MCF 10A (cell line): Measurements from ENCODE around the gene CA12. TPM values are rescaled to one million over a fixed set of nuclear protein-coding genes. Genes with fewer than 3 reads are reported as not detected.

Source experiments
- BruUV-seq: library from RNA; stranded (reverse); fragments of 400-500 nt; replicated peaks from 2 replicates; lab custom pipeline; 2021; lab: Mats Ljungman, UMichigan
- CTCF ChIA-PET: fragments of 300-600 bp; sonication (Branson Sonifier 250); formaldehyde crosslinking; extraction: SDS; loops from one replicate; lab custom pipeline; 2021; ENCODE audit warnings: antibody characterized with exemption, inconsistent platforms; lab: Yijun Ruan, JAX
- POLR2A ChIA-PET: fragments of 300-600, 350-650 bp; sonication (Branson Sonifier 250); formaldehyde crosslinking; extraction: SDS; loops from one replicate; lab custom pipeline; 2020; ENCODE audit warnings: antibody characterized with exemption, inconsistent platforms; lab: Yijun Ruan, JAX
- DNase-seq: peaks from one replicate; pipeline ENCODE4 v3.0.0-alpha.2; 2018; ENCODE audit not compliant: unreplicated experiment
- H3K27ac Mint-ChIP-seq: one replicate; pipeline ENCODE4 v1.8.0; 2022; ENCODE audit warnings: mild to moderate bottlenecking, low read depth, mixed read lengths; ENCODE audit not compliant: unreplicated experiment
- H3K27me3 Mint-ChIP-seq: one replicate; pipeline ENCODE4 v1.8.0; 2022; ENCODE audit warnings: mixed read lengths; ENCODE audit not compliant: insufficient read depth, unreplicated experiment
- H3K36me3 Mint-ChIP-seq: one replicate; pipeline ENCODE4 v1.8.0; 2022; ENCODE audit warnings: mild to moderate bottlenecking, moderate library complexity, mixed read lengths; ENCODE audit not compliant: insufficient read depth, unreplicated experiment
- H3K4me1 Mint-ChIP-seq: one replicate; pipeline ENCODE4 v1.8.0; 2022; ENCODE audit warnings: mixed read lengths; ENCODE audit not compliant: insufficient read depth, unreplicated experiment
- H3K4me3 Mint-ChIP-seq: one replicate; pipeline ENCODE4 v1.8.0; 2022; ENCODE audit warnings: mild to moderate bottlenecking, moderate library complexity, mixed read lengths; ENCODE audit not compliant: unreplicated experiment
- H3K9me3 Mint-ChIP-seq: one replicate; pipeline ENCODE4 v1.8.0; 2022; ENCODE audit warnings: mixed read lengths; ENCODE audit not compliant: unreplicated experiment
- CTCF ChIP-seq: fragments of 200-600 bp; IDR thresholded peaks from one replicate; pipeline ENCODE4 v1.8.0; 2022; ENCODE audit warnings: antibody characterized with exemption, mild to moderate bottlenecking; ENCODE audit not compliant: unreplicated experiment
- intact Hi-C: fragments of 100-400 bp; cut with micrococcal nuclease; formaldehyde crosslinking; loops from 2 replicates; pipeline ENCODE4 v1.14.1; 2022
- total RNA-seq: library from RNA; stranded (reverse); gene quantifications from 2 replicates; pipeline ENCODE4 v1.2.3, GENCODE V29; 2022

Gene CA12
- total RNA-seq, 1 experiment from 2014 or later, result 19.6 TPM

- POLR2A ChIA-PET, result no interaction called here
- CTCF ChIA-PET, result interaction anchor here (0.6 kb wide), 1 partner anchor 18 kb away, joined by 3 read pairs; no protein-coding TSS in a partner anchor
- H3K4me3 Mint-ChIP-seq, result no peak overlapping the region
- H3K27me3 Mint-ChIP-seq, result no peaks in the 10 kb centered on the region
- H3K4me1 Mint-ChIP-seq, result peaks cover 19% of the 10 kb centered on the region
- intact Hi-C loops, result no loop called here
- no peaks in the 10 kb centered on the region for H3K9me3 Mint-ChIP-seq
- peaks cover 4% of the 10 kb centered on the region for H3K36me3 Mint-ChIP-seq
- no peak overlapping the region for H3K27ac Mint-ChIP-seq
- TF ChIP-seq CTCF, result no peak
- no peak for DNase-seq
- no TSS peak for BruUV-seq
These were observed 27.8 kb downstream of the CA12 start for GRCh38 chr15:63353887-63354286.

GRCh38 chr15:63353261-63353660 is 28.4 kb downstream of the CA12 start:
- CTCF ChIA-PET, result interaction anchor here (0.6 kb wide), 1 partner anchor 17 kb away, joined by 3 read pairs; no protein-coding TSS in a partner anchor
- intact Hi-C loops, result no loop called here
- no TSS peak for BruUV-seq
- Mint-ChIP-seq H3K27me3 (no peaks in the 10 kb centered on the region), H3K27ac (no peak overlapping the region), H3K9me3 (no peaks in the 10 kb centered on the region), H3K4me1 (peaks cover 25% of the 10 kb centered on the region), H3K4me3 (no peak overlapping the region), H3K36me3 (peaks cover 4% of the 10 kb centered on the region)
- no peak for DNase-seq
- POLR2A ChIA-PET, result no interaction called here
- TF ChIP-seq CTCF, result no peak

- Mint-ChIP-seq H3K27ac (no peak overlapping the region), H3K4me3 (no peak overlapping the region), H3K4me1 (peaks cover 30% of the 10 kb centered on the region), H3K27me3 (no peaks in the 10 kb centered on the region), H3K36me3 (peaks cover 4% of the 10 kb centered on the region), H3K9me3 (no peaks in the 10 kb centered on the region)
- CTCF ChIA-PET, result interaction anchor here (0.8 kb wide), 1 partner anchor 15 kb away, joined by 3 read pairs; no protein-coding TSS in a partner anchor
- intact Hi-C loops, result no loop called here
- no TSS peak for BruUV-seq
- POLR2A ChIA-PET, result no interaction called here
- TF ChIP-seq CTCF, result no peak
- no peak for DNase-seq
These were observed 28.8 kb downstream of the CA12 start for GRCh38 chr15:63352808-63353207.

GRCh38 chr15:63351170-63351569 is 30.5 kb downstream of the CA12 start:
- no peak overlapping the region for H3K27ac Mint-ChIP-seq
- CTCF ChIA-PET, result interaction anchor here (1.5 kb wide), 1 partner anchor 12 kb away, joined by 4 read pairs; no protein-coding TSS in a partner anchor
- TF ChIP-seq CTCF, result no peak
- peaks cover 30% of the 10 kb centered on the region for H3K4me1 Mint-ChIP-seq
- POLR2A ChIA-PET, result interaction anchor here (1.1 to 2.2 kb wide), 3 partner anchors 11 to 70 kb away, joined by 3 to 6 read pairs (median 6); no protein-coding TSS in a partner anchor
- H3K4me3 Mint-ChIP-seq, result no peak overlapping the region
- no peaks in the 10 kb centered on the region for H3K27me3 Mint-ChIP-seq
- no peak for DNase-seq
- no peaks in the 10 kb centered on the region for H3K9me3 Mint-ChIP-seq
- no TSS peak for BruUV-seq
- intact Hi-C loops, result no loop called here
- H3K36me3 Mint-ChIP-seq, result peaks cover 4% of the 10 kb centered on the region
